SJSA1 (cell line): ENCODE data around the gene KIF26B. TPM values are rescaled to one million over a fixed set of nuclear protein-coding genes. Genes with fewer than 3 reads are reported as not detected.
A peak's percentile ranks its signal among the peaks of the same experiment; 100 is the strongest.
"Not testable (repeated sequence)": the region's sequence is repeated elsewhere in the genome, so short reads cannot be mapped to it uniquely, and the experiment has no call there.

Experiments used
- DNase-seq, 2 experiments: peaks; one replicate each; pipeline ENCODE4 v3.0.0-alpha.2; 2015 to 2020; ENCODE audit warnings: low spot score in 2 of 2, low read depth in 1 of 2
- H3K27ac ChIP-seq: fragments of 250-450 bp; sonication (Bioruptor Pico); 2 replicates; pipeline ENCODE4 v1.5.1; 2020; ENCODE audit warnings: mild to moderate bottlenecking, moderate library complexity
- H3K27me3 ChIP-seq: fragments of 250-450 bp; sonication (Bioruptor Pico); replicated peaks from 2 replicates; pipeline ENCODE4 v1.5.1; 2020; ENCODE audit warnings: mild to moderate bottlenecking, moderate library complexity
- H3K36me3 ChIP-seq: fragments of 250-450 bp; sonication (Bioruptor Pico); 2 replicates; pipeline ENCODE4 v1.5.1; 2020; ENCODE audit warnings: mild to moderate bottlenecking
- H3K4me1 ChIP-seq: fragments of 250-450 bp; sonication (Bioruptor Pico); replicated peaks from 2 replicates; pipeline ENCODE4 v1.6.1; 2021; ENCODE audit warnings: mild to moderate bottlenecking
- H3K4me3 ChIP-seq: fragments of 250-450 bp; sonication (Bioruptor Pico); 2 replicates; pipeline ENCODE4 v1.5.1; 2020; ENCODE audit warnings: mild to moderate bottlenecking
- H3K9me3 ChIP-seq: fragments of 250-450 bp; sonication (Bioruptor Pico); replicated peaks from 2 replicates; pipeline ENCODE4 v1.5.1; 2020; ENCODE audit warnings: mild to moderate bottlenecking
- total RNA-seq: library from RNA; depleted of rRNA; stranded (reverse); fragments of >200 nt; shearing (Covaris generic); gene quantifications from 2 replicates; pipeline ENCODE4 v1.2.3, GENCODE V29; 2014

Gene KIF26B
- total RNA-seq, 1 experiment from 2014 or later, result 5.9 TPM

DNA sequence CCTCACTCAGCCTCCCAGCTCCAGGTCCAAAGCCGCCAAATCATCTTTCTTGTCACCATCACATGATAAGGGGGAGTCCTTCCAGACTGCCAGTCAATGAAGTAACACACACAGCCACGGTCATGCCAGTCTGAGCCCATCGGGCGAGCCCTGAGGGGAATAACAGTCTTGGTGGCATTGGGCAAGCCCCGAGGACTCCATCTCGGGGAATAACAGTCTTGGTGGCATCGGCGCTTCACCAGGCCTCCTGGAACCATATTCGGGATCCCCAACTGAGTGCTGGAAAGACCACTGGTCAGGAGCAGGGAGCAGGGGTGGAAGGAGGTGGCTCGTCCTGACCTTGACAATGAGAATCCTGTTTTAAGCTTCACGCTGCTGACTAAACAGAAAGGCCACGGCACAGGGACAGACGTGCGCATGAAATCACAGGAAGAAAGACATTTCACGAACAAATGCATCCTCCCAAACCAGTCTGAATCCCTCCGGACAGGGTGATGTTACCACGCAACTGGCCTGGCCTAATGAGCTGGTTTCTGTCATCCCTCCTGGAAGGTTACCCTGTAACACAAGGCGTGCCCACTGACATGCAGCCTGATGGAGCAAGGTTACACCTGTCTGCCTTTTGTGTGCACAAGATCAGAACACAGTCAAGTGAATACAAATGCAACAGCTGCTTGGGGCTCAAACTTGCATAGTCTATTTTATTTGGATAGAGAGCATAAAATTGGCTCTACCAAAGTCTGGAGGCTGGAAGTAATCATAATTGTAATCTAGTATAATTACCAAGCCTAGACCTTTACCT lies 517.4 kb downstream of the KIF26B start:
- no peaks in the 10 kb centered on the region for H3K27me3 ChIP-seq

DNA sequence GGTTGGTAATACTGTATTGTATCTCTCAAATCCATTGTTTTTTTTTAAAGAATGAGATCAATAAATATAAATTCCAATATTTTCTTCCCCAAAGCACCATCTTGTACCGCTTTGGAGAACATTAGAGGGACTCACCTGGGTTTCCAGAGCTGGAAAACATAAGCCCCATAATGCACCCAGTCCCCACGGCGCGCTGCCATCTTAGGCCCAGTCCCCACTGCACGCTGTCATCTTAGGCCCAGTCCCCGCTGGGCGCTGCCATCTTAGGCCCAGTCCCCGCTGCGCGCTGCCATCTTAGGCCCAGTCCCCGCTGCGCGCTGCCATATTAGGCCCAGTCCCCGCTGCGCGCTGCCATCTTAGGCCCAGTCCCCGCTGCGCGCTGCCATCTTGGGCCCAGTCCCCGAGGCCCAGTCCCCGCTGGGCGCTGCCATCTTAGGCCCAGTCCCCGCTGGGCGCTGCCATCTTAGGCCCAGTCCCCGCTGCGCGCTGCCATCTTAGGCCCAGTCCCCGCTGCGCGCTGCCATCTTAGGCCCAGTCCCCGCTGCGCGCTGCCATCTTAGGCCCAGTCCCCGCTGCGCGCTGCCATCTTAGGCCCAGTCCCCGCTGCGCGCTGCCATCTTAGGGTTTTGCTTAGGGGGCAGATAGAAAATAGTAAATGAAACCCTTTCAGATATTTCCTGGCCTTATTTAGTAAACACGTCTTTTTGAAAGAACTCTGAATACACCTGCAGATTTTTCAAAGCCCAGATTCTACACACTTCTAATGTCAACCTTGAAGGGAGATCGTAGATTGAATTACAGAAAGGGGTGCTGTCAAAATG lies 518.3 kb downstream of the KIF26B start:
- not testable (repeated sequence) for H3K4me3 ChIP-seq, H3K36me3 ChIP-seq, H3K27ac ChIP-seq, H3K4me1 ChIP-seq, DNase-seq, H3K9me3 ChIP-seq, H3K27me3 ChIP-seq

More for the DNA sequence above, 517.4 kb downstream of the KIF26B start:
- Histone ChIP-seq H3K9me3 (no peaks in the 10 kb centered on the region; the same call in 1 of the 2 replicates), H3K4me3 (no peak overlapping the region), H3K36me3 (no peaks in the 10 kb centered on the region; the same call in 1 of the 2 replicates), H3K27ac (no peak overlapping the region), H3K4me1 (peaks cover 8% of the 10 kb centered on the region; the same call in 1 of the 2 replicates)
- DNase-seq, result peak in 1 of 2 experiments; percentile 25

DNA sequence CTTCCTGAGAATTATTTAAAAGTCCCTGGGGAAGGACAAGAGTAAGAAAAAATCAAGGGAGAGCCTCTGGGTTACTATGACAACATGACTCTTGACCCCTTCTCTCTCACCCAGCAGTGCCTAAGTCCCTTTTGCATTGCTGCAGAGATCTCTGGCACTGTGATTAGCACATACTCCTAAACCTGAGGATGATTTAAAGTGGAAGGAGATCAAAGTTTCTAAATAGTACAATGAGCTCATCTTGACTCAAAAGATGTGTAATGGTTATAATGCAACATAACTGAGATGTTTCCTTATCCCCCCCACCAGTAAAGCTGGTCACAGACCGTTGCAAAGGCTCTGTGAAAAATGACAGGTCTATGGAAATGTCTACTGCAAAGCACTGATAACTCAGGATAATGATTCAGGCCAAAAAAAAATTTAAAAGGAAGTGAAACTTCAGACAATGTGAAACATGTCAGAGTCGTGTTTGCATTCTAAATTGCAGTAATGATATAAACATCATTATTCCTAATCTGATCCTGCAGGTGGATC lies 519.2 kb downstream of the KIF26B start:
- Histone ChIP-seq H3K4me1 (no peaks in the 10 kb centered on the region), H3K27me3 (no peaks in the 10 kb centered on the region)
- no peak for DNase-seq

DNA sequence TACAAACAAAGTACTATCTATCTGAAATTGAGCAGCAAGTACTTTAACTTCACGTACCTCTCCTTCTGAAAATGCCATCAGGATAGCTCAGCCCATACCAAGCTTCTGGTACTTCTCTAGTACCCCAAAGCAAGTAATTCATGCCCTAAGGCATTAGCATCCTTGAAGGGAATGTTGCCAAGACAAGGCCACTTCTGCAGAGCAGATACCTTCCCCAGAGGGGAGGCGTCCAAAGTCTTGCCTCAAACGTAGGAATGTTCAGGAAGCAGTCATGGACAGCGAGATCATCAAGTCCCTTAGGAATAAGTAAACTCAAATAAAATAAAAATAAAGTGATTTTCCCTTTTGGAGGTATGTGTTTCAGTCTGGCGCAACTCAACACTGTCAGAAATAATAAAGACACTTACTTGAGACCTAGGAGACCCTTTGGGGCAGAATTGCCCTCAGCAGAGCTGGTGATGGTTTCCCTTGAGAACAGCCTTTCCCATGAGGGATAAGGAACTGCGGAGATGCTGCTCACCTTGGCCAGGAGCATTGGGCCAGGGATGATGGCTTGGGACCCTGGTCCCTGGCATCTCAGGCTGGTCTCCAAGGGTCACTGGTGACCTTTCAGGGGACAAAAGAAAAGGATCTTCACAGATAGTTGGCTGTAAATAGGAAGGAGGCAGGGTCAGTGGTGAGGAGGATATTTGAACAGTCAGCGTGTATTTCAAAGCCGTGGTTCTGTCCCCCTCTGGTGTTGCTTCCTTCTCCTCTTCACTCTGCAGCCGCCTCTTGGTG lies 522.9 kb downstream of the KIF26B start:
- Histone ChIP-seq H3K4me3 (no peak overlapping the region), H3K9me3 (no peaks in the 10 kb centered on the region), H3K27ac (no peak overlapping the region), H3K36me3 (no peaks in the 10 kb centered on the region), H3K4me1 (no peaks in the 10 kb centered on the region), H3K27me3 (no peaks in the 10 kb centered on the region)
- DNase-seq, result peak in 1 of 2 experiments; percentile 18

More for the DNA sequence above, 519.2 kb downstream of the KIF26B start:
- Histone ChIP-seq H3K9me3 (no peaks in the 10 kb centered on the region; the same call in 1 of the 2 replicates), H3K27ac (no peak overlapping the region), H3K4me3 (no peak overlapping the region), H3K36me3 (no peaks in the 10 kb centered on the region; the same call in 1 of the 2 replicates)

DNA sequence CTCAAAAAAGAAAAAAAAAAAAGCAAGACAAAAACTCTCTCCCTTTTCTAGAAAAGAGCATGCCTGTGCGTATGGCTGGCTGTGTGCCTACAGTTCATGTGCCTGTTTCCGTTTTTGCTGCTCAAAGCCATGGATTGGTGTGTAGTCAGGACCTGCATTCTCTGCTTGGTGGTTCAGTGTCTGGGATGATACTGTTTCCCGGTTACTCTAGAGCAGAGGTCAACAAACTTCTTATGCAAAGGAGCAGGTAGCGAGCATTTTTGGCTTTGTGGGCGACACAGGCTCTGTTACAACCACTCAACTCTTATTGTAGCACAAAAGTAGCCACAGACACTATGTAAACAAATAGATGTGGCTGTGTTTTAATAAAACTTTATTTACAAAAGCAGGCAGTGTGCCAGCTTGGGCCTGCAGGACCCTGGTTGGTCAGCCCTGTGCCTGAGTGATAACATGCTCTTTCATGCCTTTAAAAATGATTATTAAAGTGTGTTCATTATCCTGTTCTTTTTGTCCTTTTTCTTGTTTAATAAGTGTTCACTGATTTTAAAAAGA lies 524.2 kb downstream of the KIF26B start:
- no peak overlapping the region for H3K27ac ChIP-seq

DNA sequence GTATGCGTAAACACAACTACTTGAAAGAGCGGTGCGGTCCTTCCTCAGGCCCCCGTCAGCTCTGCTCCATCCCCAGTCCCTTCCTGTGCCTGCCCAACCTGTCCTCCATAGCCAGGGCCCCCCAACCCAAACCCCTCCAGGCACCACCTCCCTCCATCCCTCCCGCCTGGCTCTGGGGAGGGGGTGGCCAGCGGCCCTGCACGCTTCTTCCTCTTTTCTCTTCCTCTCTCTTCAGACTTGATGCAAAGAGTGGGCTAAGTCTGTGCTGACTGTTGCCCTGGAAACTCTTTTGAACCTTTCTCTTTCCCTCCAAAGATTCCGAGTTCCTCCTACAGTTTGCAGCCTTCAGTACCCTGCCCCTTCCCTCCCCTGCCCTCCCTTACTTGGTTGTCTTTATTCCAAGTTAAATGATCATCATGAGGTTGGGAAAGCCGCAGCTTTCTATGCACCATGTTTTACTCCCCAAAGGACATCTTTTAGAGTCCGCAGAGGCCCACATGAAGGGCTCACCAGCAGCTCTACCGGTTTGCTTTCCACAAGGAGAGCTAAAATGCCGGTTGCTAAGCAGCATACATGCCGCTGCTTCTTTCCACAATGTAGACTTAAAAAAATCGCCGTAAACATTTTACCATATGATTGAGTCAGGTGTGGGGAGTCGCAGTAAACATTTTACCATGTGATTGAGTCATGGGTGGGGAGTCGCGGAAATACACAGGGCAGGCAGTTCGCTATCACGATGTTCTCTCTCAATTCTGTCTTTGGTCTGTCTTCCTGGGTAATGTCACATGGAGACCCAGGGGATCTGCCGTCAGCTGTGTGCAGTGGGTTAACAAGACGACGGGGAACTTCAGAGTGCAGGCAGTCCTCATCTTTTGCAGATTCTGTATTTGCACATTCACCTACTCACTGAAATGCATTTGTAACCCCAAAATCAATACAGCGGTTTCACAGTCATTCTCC lies 525.3 kb downstream of the KIF26B start:
- no peak overlapping the region for H3K27ac ChIP-seq
- DNase-seq, result peak in 1 of 2 experiments; percentile 34

More for the DNA sequence above, 524.2 kb downstream of the KIF26B start:
- Histone ChIP-seq H3K36me3 (no peaks in the 10 kb centered on the region), H3K9me3 (no peaks in the 10 kb centered on the region), H3K4me3 (no peak overlapping the region), H3K27me3 (no peaks in the 10 kb centered on the region), H3K4me1 (no peaks in the 10 kb centered on the region)
- DNase-seq, result peak in 1 of 2 experiments; percentile 15

DNA sequence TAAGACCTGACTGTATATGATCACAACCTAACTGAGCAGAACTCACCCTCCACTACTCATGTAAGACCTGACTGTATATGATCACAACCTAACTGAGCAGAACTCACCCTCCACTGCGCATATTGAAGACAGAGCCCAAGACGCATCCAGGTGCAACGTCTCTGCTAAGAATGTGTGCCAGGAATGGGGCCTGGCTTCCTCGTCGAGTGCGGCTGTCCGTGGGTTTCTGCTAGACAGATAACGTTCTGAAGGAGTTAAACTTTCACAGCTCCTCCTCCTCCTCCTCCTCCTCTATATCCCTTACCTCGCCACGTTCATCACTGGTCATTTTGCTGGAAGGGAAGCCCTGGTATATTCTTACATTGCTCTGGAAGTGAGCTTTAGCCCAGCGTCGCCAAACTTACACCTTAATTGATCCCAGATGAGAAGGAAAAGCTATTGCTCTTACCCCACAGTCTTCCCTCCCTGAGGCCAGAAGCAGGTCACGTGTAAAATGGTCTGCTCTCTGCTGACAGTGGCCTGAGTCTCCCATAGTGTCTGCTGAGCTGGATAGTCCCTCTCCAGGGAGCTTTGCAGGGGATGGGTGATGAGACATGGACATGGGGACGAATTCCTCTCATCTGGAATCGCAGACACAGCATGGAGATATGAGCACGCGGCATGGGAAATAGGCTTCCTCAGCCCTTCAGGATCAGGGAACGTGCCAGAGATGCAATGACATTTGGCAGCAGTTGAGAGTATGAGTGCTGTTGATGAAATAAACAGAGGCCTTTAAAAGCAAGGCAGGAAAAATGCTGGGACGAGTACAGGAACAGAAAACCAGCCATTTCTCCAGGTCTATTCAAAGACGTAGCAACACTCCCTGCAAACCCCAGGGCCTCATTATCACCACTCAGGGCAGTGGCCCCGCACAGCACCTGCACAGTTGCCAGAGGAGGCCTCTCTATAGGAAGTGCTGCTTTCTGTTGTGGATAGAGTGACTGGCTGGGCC lies 528.1 kb downstream of the KIF26B start:
- peak in 1 of 2 experiments; percentile 20 for DNase-seq
- Histone ChIP-seq H3K4me3 (no peak overlapping the region), H3K27ac (no peak overlapping the region), H3K9me3 (no peaks in the 10 kb centered on the region), H3K27me3 (no peaks in the 10 kb centered on the region), H3K4me1 (no peaks in the 10 kb centered on the region), H3K36me3 (no peaks in the 10 kb centered on the region)

More for the DNA sequence above, 525.3 kb downstream of the KIF26B start:
- no peaks in the 10 kb centered on the region for H3K9me3 ChIP-seq
- no peaks in the 10 kb centered on the region for H3K4me1 ChIP-seq
- H3K36me3 ChIP-seq, result no peaks in the 10 kb centered on the region
- H3K4me3 ChIP-seq, result no peak overlapping the region
- H3K27me3 ChIP-seq, result no peaks in the 10 kb centered on the region

DNA sequence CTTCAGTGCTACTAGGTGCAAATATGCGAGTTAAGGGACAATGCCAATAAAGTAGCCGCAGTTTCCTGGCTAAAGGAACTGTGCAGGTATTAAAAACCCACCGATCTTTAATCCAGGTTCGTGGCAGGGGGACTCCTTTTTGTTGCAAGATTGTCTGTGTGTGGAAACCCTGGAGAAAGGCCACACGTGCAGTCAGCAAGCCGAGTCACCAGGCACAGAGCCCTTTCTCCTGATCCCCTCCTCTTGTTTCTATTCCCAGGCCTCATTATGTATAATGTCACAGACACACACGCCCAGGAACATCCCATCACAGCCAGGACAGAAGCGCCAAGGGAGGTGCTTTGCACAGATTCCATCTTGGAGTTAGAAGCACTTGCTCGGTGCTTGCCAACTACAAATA lies 528.9 kb downstream of the KIF26B start:
- no peak for DNase-seq
- Histone ChIP-seq H3K27ac (no peak overlapping the region), H3K36me3 (no peaks in the 10 kb centered on the region), H3K27me3 (no peaks in the 10 kb centered on the region), H3K9me3 (no peaks in the 10 kb centered on the region), H3K4me3 (no peak overlapping the region), H3K4me1 (no peaks in the 10 kb centered on the region)

DNA sequence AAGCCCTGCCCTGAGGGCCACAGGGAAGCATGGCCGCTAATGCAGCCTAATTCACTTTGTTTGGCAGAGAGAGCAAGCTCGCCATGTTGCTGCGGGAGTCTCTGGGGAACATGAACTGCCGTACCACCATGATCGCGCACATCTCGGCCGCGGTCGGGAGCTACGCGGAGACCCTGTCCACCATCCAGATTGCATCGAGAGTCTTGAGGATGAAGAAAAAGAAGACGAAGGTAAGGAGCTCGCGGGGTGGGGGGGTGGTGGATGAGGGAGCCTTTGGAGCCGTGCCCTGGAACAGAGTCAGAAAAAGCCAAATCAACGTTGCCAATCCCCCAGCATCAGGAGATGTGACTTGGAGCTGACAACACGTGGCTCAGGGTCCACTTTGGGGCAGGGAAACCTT lies 529.4 kb downstream of the KIF26B start:
- Histone ChIP-seq H3K4me3 (no peak overlapping the region), H3K4me1 (no peaks in the 10 kb centered on the region), H3K27me3 (no peaks in the 10 kb centered on the region), H3K27ac (no peak overlapping the region), H3K9me3 (no peaks in the 10 kb centered on the region), H3K36me3 (no peaks in the 10 kb centered on the region)
- DNase-seq, result no peak

DNA sequence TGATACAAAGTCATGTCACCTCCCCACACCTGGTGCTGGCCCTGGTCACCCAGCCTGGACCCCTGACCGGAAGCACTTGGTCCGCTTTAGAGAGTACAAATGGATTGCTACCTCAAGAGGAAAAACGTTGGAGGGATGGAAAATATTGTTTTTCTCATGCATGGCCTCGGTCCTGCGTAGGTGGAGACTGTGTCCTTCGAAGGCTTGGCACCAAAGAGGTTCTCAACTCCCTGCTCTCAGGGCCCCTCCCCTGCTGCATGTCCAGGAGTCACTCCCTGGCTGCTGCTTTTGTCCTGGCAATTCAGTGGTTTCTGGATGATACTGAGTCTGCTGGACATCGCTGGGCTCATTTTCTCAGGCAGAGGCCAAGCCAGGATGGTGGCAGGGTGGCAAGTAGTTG lies 529.8 kb downstream of the KIF26B start:
- Histone ChIP-seq H3K27ac (no peak overlapping the region), H3K36me3 (no peaks in the 10 kb centered on the region), H3K27me3 (no peaks in the 10 kb centered on the region), H3K4me1 (no peaks in the 10 kb centered on the region), H3K4me3 (no peak overlapping the region), H3K9me3 (no peaks in the 10 kb centered on the region)
- DNase-seq, result no peak

DNA sequence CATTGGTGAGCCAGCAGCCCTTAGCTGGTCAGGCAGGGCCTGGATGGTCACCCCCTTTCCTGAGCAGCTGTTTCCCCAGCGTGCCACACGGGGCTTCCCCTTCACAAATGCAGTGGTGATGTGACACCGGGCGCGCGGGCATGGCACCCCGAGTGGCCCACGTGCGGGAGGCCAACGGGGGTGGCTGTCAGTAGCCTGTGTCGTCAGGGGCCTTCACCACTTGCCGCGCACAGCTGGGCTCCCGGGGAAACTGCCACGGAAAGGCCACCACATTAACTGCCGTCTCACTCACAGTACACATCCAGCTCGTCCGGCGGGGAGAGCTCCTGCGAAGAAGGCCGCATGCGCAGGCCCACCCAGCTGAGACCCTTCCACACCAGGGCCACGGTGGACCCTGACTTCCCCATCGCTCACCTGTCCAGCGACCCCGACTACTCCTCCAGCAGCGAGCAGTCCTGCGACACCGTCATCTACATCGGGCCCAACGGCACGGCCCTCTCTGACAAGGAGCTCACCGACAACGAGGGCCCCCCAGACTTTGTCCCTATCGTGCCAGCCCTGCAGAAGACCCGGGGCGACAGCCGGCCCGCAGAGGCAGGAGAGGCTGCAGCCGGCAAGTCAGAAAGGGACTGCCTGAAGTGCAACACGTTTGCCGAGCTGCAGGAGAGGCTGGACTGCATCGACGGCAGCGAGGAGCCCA lies 530.5 kb downstream of the KIF26B start:
- Histone ChIP-seq H3K9me3 (no peaks in the 10 kb centered on the region), H3K36me3 (no peaks in the 10 kb centered on the region), H3K4me1 (no peaks in the 10 kb centered on the region), H3K4me3 (no peak overlapping the region), H3K27me3 (no peaks in the 10 kb centered on the region), H3K27ac (no peak overlapping the region)
- DNase-seq, result peak in 1 of 2 experiments; percentile 32
